ENCODE data around the gene LTC4S. TPM values are rescaled to one million over a fixed set of nuclear protein-coding genes. Genes with fewer than 3 reads are reported as not detected.

LTC4S gene
- total and polyA plus RNA-seq, 4 donors = 4.0 to 25.3 (median 8.3) TPM

DNA sequence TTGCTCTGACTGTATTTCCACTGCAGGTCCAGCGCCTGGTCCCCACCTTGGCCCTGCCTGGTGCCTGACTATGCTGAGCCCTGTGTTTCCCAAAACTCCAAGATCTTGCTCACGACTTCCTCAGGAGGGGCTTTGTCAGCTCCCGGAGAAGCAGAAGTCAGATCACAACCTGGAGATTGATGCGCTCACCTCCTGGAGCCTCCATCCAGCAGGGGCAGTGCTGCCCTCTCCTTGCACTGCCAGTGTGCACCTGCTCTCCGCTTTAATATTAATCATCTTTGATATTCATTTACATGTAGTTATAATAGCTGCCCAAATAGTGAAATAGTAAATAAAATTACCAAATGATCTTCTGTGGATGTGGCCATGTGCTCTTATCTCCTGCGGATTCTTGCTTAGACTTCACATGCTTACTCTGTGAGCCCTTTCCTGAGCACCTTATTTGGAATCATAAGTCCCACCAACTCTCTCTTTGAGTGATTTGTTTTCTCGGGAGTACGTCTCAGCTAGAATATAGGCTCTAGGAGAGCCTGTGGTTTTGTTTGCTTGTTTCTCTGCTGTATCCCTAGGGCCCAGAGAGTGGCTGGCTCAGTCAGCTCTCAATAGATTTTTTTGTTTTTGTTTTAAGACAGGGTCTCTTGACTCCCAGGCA, 43.8 kb upstream of the LTC4S start:
- WGBS, 2 donors = 88 to 92% methylated on average over 8 of the region's 8 CpGs
- Histone ChIP-seq H3K9me3 (ENCODE audit: control insufficient read depth in 4 of 4, insufficient read depth in 3 of 4, low read length in 3 of 4) (no peaks in the 10 kb centered on the region), H3K36me3 (ENCODE audit: control insufficient read depth in 4 of 4, insufficient read depth in 4 of 4, low read length in 4 of 4) (peaks cover 0 to 9% (median 5%) of the 10 kb centered on the region in 4 donors), H3K4me3 (no peak overlapping the region), H3K27me3 (ENCODE audit: control insufficient read depth in 3 of 3, insufficient read depth in 3 of 3, low read length in 2 of 3) (no peaks in the 10 kb centered on the region), H3K4me1 (ENCODE audit: control insufficient read depth in 5 of 5, insufficient read depth in 5 of 5, low read length in 5 of 5) (peaks cover 0 to 16% (median 4%) of the 10 kb centered on the region in 5 donors), H3K27ac (ENCODE audit: low read depth in 1 of 2, low read length in 1 of 2) (no peak overlapping the region), H3K9ac (ENCODE audit: insufficient read depth in 1 of 2, low read length in 2 of 2) (no peak overlapping the region)
- TF ChIP-seq, protein P1, sequence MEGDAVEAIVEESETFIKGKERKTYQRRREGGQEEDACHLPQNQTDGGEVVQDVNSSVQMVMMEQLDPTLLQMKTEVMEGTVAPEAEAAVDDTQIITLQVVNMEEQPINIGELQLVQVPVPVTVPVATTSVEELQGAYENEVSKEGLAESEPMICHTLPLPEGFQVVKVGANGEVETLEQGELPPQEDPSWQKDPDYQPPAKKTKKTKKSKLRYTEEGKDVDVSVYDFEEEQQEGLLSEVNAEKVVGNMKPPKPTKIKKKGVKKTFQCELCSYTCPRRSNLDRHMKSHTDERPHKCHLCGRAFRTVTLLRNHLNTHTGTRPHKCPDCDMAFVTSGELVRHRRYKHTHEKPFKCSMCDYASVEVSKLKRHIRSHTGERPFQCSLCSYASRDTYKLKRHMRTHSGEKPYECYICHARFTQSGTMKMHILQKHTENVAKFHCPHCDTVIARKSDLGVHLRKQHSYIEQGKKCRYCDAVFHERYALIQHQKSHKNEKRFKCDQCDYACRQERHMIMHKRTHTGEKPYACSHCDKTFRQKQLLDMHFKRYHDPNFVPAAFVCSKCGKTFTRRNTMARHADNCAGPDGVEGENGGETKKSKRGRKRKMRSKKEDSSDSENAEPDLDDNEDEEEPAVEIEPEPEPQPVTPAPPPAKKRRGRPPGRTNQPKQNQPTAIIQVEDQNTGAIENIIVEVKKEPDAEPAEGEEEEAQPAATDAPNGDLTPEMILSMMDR (IDR thresholded peaks at IDR 0.05; ENCODE audit: control extremely low read depth, extremely low read depth) = no peak
- no peak for DNase-seq
- ATAC-seq (ENCODE audit: insufficient read depth, low FRiP score) = no peak

DNA sequence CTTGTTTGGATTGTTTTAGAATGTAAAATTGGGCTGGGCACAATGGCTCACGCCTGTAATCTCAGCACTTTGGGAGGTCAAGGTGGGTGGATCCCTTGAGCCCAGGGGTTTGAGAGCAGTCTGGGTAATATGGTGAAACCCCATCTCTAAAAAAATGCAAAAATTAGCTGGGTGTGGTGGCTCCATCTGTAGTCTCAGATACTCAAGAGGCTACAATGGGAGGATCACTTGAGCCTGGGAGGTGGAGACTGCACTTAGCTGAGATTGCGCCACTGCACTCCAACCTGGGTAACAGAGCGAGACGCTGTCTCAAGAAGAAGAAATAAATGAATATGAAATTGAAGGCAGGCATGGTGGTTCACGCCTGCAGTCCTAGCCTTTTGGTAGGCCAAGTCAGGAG, 39.8 kb upstream of the LTC4S start:
- TF ChIP-seq, protein P1 (IDR thresholded peaks at IDR 0.05; ENCODE audit: control extremely low read depth, extremely low read depth) = no peak
- 70 to 74% methylated on average over 5 of the region's 5 CpGs for WGBS, 2 donors
- Histone ChIP-seq H3K4me1 (ENCODE audit: control insufficient read depth in 5 of 5, insufficient read depth in 5 of 5, low read length in 5 of 5) (peaks cover 0 to 15% (median 11%) of the 10 kb centered on the region in 5 donors), H3K27me3 (ENCODE audit: control insufficient read depth in 3 of 3, insufficient read depth in 3 of 3, low read length in 2 of 3) (no peaks in the 10 kb centered on the region), H3K9me3 (ENCODE audit: control insufficient read depth in 4 of 4, insufficient read depth in 3 of 4, low read length in 3 of 4) (no peaks in the 10 kb centered on the region), H3K27ac (ENCODE audit: low read depth in 1 of 2, low read length in 1 of 2) (no peak overlapping the region), H3K36me3 (ENCODE audit: control insufficient read depth in 4 of 4, insufficient read depth in 4 of 4, low read length in 4 of 4) (peaks cover 0 to 5% (median 4%) of the 10 kb centered on the region in 4 donors), H3K9ac (ENCODE audit: insufficient read depth in 1 of 2, low read length in 2 of 2) (no peak overlapping the region), H3K4me3 (no peak overlapping the region)
- ATAC-seq (ENCODE audit: insufficient read depth, low FRiP score) = peak; percentile 36
- DNase-seq = no peak

DNA sequence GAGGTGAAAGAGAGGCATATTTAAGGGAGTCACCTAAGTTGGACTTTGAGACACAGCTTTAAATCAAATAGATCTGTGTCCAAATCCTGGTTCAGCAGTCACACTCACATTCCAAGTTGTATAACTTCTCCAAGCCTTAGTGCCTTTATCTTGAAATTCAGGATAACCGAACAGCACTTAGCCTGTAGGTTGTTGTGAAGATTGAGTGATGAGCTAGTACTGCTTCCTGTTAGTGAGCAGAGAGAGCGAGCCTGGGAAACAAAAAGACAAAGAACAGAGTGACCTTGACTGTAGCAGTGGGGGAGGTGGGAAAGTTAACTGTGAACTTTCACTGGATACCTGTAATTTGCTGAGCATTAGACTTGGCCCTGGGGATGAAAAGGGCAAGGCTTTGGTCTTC, 38.8 kb upstream of the LTC4S start:
- 44 to 46% methylated on average over 2 of the region's 2 CpGs for WGBS, 2 donors
- Histone ChIP-seq H3K9me3 (ENCODE audit: control insufficient read depth in 4 of 4, insufficient read depth in 3 of 4, low read length in 3 of 4) (no peaks in the 10 kb centered on the region), H3K9ac (ENCODE audit: insufficient read depth in 1 of 2, low read length in 2 of 2) (no peak overlapping the region), H3K4me3 (no peak overlapping the region), H3K36me3 (ENCODE audit: control insufficient read depth in 4 of 4, insufficient read depth in 4 of 4, low read length in 4 of 4) (peaks cover 0 to 3% (median under 1%) of the 10 kb centered on the region in 4 donors), H3K27ac (ENCODE audit: low read depth in 1 of 2, low read length in 1 of 2) (peak overlapping the region in 1 of 2 donors; percentile 41), H3K27me3 (ENCODE audit: control insufficient read depth in 3 of 3, insufficient read depth in 3 of 3, low read length in 2 of 3) (no peaks in the 10 kb centered on the region), H3K4me1 (ENCODE audit: control insufficient read depth in 5 of 5, insufficient read depth in 5 of 5, low read length in 5 of 5) (peaks cover 0 to 20% (median 9%) of the 10 kb centered on the region in 5 donors)
- ATAC-seq (ENCODE audit: insufficient read depth, low FRiP score) (no peak), DNase-seq (peak in 1 of 3 donors; percentile 12)
- TF ChIP-seq, protein P1 (IDR thresholded peaks at IDR 0.05; ENCODE audit: control extremely low read depth, extremely low read depth) = no peak
